Measurements from ENCODE around the gene C3orf49.

The C3orf49 gene

GRCh38 chr3:63798949-63799348, 20.1 kb upstream of the C3orf49 start:
- H3K4me3 ChIP-seq (ENCODE audit: low read depth, low read length): no peak overlapping the region
- no peak for DNase-seq (ENCODE audit: low read depth)
- no peak for TF ChIP-seq CTCF (IDR thresholded peaks at IDR 0.05; ENCODE audit: low read depth, low read length, missing control alignments)
- in situ Hi-C loops (cut with HindIII; ENCODE audit: low sequenced_read_pairs): no loop called here

GRCh38 chr3:63800097-63800496, 19.0 kb upstream of the C3orf49 start:
- in situ Hi-C loops (cut with HindIII; ENCODE audit: low sequenced_read_pairs): loop anchor here (10.0 kb wide), 1 partner anchor 435 kb away; no protein-coding TSS in a partner anchor
- no peak overlapping the region for H3K4me3 ChIP-seq (ENCODE audit: low read depth, low read length)
- no peak for TF ChIP-seq CTCF (IDR thresholded peaks at IDR 0.05; ENCODE audit: low read depth, low read length, missing control alignments)
- no peak for DNase-seq (ENCODE audit: low read depth)

- no peak overlapping the region for H3K4me3 ChIP-seq (ENCODE audit: low read depth, low read length)
- TF ChIP-seq CTCF (IDR thresholded peaks at IDR 0.05; ENCODE audit: low read depth, low read length, missing control alignments): no peak
- in situ Hi-C loops (cut with HindIII; ENCODE audit: low sequenced_read_pairs): loop anchor here (10.0 kb wide), 1 partner anchor 439 kb away; no protein-coding TSS in a partner anchor
- no peak for DNase-seq (ENCODE audit: low read depth)
These were observed 15.2 kb upstream of the C3orf49 start for GRCh38 chr3:63803911-63804310.

- no peak overlapping the region for H3K4me3 ChIP-seq (ENCODE audit: low read depth, low read length)
- DNase-seq (ENCODE audit: low read depth): no peak
- in situ Hi-C loops (cut with HindIII; ENCODE audit: low sequenced_read_pairs): loop anchor here (10.0 kb wide), 1 partner anchor 443 kb away; no protein-coding TSS in a partner anchor
- TF ChIP-seq CTCF (IDR thresholded peaks at IDR 0.05; ENCODE audit: low read depth, low read length, missing control alignments): no peak
These were observed 11.0 kb upstream of the C3orf49 start for GRCh38 chr3:63807961-63808565.

GRCh38 chr3:63808633-63809032, 10.5 kb upstream of the C3orf49 start:
- in situ Hi-C loops (cut with HindIII; ENCODE audit: low sequenced_read_pairs): loop anchor here (10.0 kb wide), 1 partner anchor 444 kb away; no protein-coding TSS in a partner anchor
- DNase-seq (ENCODE audit: low read depth): no peak

GRCh38 chr3:63809607-63810006, 9.5 kb upstream of the C3orf49 start:
- DNase-seq (ENCODE audit: low read depth): no peak
- H3K4me3 ChIP-seq (ENCODE audit: low read depth, low read length): no peak overlapping the region
- TF ChIP-seq CTCF (IDR thresholded peaks at IDR 0.05; ENCODE audit: low read depth, low read length, missing control alignments): no peak
- in situ Hi-C loops (cut with HindIII; ENCODE audit: low sequenced_read_pairs): loop anchor here (10.0 kb wide), 1 partner anchor 445 kb away; no protein-coding TSS in a partner anchor

More at GRCh38 chr3:63808633-63809032, 10.5 kb upstream of the C3orf49 start:
- no peak for TF ChIP-seq CTCF (IDR thresholded peaks at IDR 0.05; ENCODE audit: low read depth, low read length, missing control alignments)
- H3K4me3 ChIP-seq (ENCODE audit: low read depth, low read length): no peak overlapping the region

Measured in astrocyte of the cerebellum (primary cell).